TTC549 (cell line): ENCODE results near the gene ATP13A5.

Experiments
- FAIRE-seq: peaks from 2 replicates; lab custom pipeline; 2012; peaks lifted over from hg19 to GRCh38; lab: Jason Lieb, UNC

ATP13A5 gene, protein sequence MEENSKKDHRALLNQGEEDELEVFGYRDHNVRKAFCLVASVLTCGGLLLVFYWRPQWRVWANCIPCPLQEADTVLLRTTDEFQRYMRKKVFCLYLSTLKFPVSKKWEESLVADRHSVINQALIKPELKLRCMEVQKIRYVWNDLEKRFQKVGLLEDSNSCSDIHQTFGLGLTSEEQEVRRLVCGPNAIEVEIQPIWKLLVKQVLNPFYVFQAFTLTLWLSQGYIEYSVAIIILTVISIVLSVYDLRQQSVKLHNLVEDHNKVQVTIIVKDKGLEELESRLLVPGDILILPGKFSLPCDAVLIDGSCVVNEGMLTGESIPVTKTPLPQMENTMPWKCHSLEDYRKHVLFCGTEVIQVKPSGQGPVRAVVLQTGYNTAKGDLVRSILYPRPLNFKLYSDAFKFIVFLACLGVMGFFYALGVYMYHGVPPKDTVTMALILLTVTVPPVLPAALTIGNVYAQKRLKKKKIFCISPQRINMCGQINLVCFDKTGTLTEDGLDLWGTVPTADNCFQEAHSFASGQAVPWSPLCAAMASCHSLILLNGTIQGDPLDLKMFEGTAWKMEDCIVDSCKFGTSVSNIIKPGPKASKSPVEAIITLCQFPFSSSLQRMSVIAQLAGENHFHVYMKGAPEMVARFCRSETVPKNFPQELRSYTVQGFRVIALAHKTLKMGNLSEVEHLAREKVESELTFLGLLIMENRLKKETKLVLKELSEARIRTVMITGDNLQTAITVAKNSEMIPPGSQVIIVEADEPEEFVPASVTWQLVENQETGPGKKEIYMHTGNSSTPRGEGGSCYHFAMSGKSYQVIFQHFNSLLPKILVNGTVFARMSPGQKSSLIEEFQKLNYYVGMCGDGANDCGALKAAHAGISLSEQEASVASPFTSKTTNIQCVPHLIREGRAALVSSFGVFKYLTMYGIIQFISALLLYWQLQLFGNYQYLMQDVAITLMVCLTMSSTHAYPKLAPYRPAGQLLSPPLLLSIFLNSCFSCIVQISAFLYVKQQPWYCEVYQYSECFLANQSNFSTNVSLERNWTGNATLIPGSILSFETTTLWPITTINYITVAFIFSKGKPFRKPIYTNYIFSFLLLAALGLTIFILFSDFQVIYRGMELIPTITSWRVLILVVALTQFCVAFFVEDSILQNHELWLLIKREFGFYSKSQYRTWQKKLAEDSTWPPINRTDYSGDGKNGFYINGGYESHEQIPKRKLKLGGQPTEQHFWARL

DNA sequence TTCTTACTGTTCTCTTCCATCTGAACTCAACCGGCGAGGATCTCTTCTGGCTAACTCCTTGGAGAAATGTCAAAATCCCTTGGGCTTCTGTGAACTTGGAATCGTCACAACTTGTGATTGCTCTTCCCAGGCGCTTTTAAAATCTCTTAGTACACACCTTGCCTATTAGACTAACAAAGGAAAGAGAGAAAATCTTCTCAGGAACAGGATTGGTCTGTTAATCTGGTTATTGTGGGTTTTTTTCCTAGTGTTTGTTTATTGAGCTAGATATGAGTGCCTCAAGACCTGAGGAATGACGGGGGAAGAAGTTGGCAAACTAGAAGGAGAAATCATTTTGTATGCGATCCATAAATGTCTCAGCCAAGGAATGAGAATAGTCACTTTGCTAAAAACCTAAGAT, at the start of gene ATP13A5:
TSS of gene ATP13A5 (minus strand) at position 48 of the 400 bp plus-strand sequence. CDS start at position 20, 28 bp downstream.
- no peak for FAIRE-seq

DNA sequence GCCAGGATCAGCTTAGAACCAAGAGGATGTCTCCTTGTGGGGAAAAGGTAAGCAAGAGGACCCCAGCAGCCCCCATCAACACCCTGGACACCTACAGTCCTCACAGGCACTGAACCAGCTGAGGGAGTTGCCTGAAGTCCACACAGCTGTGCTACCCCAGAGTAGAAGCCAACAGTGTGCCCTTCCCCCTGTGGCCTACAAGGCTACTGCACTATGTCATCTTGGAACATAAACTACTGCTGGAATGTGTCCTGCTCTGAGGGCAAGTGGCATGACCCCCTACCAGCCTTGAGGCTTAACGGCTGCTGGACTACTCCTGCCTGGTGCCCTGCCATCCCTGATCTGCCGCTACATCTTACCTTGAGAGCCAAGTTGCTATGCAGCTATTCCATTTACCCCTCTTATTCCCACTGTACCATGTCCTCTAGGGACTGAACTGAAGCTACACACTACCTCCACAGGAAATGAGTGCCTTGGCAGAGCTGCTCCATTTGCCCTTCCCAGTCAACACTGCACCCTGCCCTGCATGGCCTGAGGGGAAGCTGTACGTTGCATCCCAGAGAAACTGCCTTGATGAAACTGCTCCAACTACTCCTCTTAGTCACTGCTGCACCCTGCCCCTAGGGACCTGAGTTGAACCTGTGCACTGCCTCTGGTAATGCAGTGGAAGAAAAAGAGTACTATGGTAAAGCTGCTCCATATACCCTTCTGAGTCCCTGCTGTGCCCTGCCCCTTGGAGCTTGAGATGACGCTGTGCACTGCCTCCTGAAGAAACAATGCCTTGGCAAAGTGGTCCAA, 40.2 kb upstream of the ATP13A5 start:
- FAIRE-seq, result no peak

GRCh38 chr3:193416629-193417028, 38.1 kb upstream of the ATP13A5 start:
- no peak for FAIRE-seq

- no peak for FAIRE-seq
Observed at GRCh38 chr3:193407688-193408087, 29.1 kb upstream of the ATP13A5 start.

GRCh38 chr3:193407112-193407511, 28.6 kb upstream of the ATP13A5 start:
- no peak for FAIRE-seq

GRCh38 chr3:193403307-193403706, 24.8 kb upstream of the ATP13A5 start:
- FAIRE-seq, result no peak

- FAIRE-seq, result no peak
Observed at GRCh38 chr3:193400304-193400703, 21.8 kb upstream of the ATP13A5 start.

GRCh38 chr3:193396451-193397244, 18.1 kb upstream of the ATP13A5 start:
- no peak for FAIRE-seq

GRCh38 chr3:193391902-193392301, 13.3 kb upstream of the ATP13A5 start:
- no peak for FAIRE-seq

DNA sequence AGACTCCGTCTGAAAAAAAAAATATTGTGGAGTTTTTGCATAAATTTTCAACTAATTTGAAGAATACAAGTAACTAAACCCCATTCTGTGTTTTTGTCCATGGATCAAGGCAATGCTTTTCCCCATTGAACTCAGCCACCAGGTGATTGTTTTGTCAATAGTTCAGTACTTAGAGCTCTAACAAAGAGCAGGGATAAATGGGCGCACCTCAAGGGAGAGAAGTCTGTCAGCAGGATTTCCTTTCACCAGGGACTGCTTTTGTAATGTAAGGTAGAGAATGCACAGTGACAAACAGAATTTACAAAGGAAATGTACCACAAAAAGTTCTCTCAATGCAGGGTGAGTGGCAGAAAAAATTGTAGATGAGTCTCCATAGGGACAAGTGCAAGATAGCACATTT, 10.8 kb upstream of the ATP13A5 start:
- no peak for FAIRE-seq

DNA sequence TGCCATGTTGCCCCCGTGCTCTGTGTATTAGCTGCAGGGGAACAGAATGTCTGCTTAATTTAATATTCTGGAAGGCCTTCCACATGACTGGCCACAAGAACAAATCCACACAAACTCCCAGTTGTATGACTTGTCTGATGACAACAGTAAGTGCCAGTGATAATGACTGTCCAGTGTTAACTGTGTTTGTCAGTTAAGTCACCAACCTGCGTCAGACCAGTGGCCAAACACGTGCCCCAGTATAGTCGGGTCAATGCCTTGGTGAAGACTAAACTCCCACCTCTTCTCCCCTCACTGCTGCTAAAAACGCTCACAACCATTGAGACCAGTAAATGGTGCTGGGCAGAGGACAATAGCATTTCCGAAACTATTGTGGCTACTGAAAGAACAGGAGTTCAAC, 9.8 kb upstream of the ATP13A5 start:
- no peak for FAIRE-seq

DNA sequence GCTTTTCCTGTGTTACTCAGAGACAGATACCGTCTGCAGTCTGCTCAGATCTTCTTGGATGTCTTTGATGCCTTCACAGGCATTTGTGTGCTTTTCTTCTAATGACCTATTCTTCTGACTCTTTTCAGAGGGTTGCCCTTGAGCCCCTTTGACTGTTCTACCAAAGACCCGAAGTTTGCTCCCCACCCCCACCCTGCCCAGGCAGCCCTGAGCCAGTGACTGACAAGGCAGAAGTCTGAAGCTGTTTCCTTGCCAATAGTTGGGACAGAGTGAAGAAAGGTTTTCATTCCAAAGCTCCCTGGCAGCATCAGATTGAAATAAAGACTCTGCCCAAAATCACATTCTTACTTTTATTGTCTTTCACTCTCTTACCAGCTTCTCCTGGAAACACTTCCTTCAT, 9.0 kb upstream of the ATP13A5 start:
- no peak for FAIRE-seq

- FAIRE-seq, result no peak
Observed at GRCh38 chr3:193377591-193377990, 962 bp downstream of the ATP13A5 start.

- FAIRE-seq, result no peak
Observed at GRCh38 chr3:193375614-193376013, 2.9 kb downstream of the ATP13A5 start.

DNA sequence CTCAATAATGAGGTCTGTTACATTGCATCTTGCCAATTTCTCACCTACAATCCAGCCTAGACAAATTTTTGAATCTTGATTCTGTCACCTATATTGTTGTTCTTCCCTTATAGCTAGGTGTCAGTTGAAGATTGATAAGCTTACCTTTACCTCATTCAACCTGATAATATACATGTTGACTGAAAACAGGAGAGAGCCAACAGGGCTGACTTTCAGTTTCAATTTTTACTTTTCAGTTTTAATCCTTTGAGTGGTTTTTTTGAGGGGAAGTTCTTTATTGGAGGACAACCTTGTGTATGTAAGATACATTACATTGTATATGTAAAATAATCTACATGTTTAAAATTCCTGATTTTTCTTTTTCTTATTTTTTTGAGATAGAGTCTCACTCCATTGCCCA, 5.8 kb downstream of the ATP13A5 start:
- no peak for FAIRE-seq

GRCh38 chr3:193367868-193368267, 10.7 kb downstream of the ATP13A5 start:
- FAIRE-seq, result no peak

DNA sequence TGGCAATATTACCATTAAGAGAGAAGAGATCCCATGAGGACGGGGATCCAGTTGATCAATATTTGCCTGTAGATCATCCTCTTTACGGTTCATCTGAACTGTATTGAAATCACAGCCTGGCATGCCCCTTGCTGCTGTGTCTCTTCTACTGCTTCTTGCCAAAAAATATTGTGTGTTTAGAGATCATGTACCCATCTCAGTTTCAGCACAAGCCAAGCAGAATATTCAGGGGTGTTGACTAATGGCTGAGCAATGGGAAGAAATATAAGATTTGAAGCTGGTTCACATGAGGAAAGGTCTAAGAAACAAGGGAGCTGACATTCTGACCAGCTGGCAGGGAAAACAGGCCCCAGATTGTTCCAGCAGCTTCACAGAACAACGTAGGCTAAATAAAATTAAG, 21.3 kb downstream of the ATP13A5 start:
- FAIRE-seq, result no peak

- FAIRE-seq, result no peak
Observed at GRCh38 chr3:193354423-193354822, 24.1 kb downstream of the ATP13A5 start.

- no peak for FAIRE-seq
Observed at GRCh38 chr3:193350744-193351143, 27.8 kb downstream of the ATP13A5 start.

DNA sequence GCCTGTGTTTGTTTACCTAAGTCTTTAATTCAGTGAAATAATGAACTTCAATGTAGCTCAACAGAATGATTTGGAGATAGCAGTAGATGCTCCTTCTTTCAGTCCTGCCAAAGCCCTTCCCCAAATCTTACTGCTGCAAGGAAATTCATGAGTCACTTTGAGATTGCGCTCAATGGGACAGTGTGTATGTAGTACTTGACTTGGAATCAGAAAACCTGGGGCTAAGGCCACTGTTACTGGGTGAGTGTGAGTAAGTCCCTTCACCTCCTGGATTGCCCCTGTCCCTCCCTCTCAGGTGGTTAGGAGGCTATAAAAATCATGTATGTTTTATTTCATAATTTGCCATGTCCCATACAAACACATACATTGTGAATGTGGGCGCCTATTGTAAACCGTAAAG, 29.9 kb downstream of the ATP13A5 start:
- FAIRE-seq, result no peak
